ENCODE data around the gene MCF2L. TPM values are rescaled to one million over a fixed set of nuclear protein-coding genes. Genes with fewer than 3 reads are reported as not detected.
"Not testable (repeated sequence)": the region's sequence is repeated elsewhere in the genome, so short reads cannot be mapped to it uniquely, and the experiment has no call there.

Gene MCF2L
- total RNA-seq, 1 donor from 2014 or later = under 0.01 TPM

- no peak overlapping the region for H3K4me3 ChIP-seq (ENCODE audit: low read depth, low read length)
- no peak for TF ChIP-seq CTCF (IDR thresholded peaks at IDR 0.05; ENCODE audit: insufficient read depth, low read length, severe bottlenecking)
- FAIRE-seq = no peak
- no peaks in the 10 kb centered on the region for H3K36me3 ChIP-seq (ENCODE audit: control insufficient read depth, insufficient read depth, low read length)
- no peak for DNase-seq (ENCODE audit: low read depth)
- H3K27me3 ChIP-seq (ENCODE audit: control insufficient read depth, insufficient read depth, low read length) = peaks cover 15% of the 10 kb centered on the region
Measured at GRCh38 chr13:113110048-113110851, 141.2 kb downstream of the MCF2L start.

- H3K4me3 ChIP-seq (ENCODE audit: low read depth, low read length) = no peak overlapping the region
- FAIRE-seq (no peak), DNase-seq (ENCODE audit: low read depth) (no peak)
- TF ChIP-seq CTCF (IDR thresholded peaks at IDR 0.05; ENCODE audit: insufficient read depth, low read length, severe bottlenecking) = no peak
- peaks cover 15% of the 10 kb centered on the region for H3K27me3 ChIP-seq (ENCODE audit: control insufficient read depth, insufficient read depth, low read length)
- no peaks in the 10 kb centered on the region for H3K36me3 ChIP-seq (ENCODE audit: control insufficient read depth, insufficient read depth, low read length)
Measured at GRCh38 chr13:113110852-113111315, 141.9 kb downstream of the MCF2L start.

DNA sequence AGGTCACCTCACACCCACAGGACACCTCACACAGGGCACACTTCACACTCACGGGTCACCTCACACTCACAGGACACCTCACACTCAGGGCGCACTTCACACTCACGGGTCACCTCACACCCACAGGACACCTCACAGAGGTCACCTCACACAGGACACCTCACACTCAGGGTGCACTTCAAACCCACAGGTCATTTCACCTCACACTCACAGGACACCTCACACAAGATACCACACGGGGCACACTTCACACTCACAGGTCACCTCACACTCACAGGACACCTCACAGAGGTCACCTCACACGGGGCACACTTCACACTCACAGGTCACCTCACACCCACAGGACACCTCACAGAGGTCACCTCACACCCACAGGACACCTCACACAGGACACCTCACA, 142.8 kb downstream of the MCF2L start:
- H3K4me3 ChIP-seq (ENCODE audit: low read depth, low read length); FAIRE-seq; H3K36me3 ChIP-seq (ENCODE audit: control insufficient read depth, insufficient read depth, low read length); DNase-seq (ENCODE audit: low read depth): not testable (repeated sequence)
- H3K27me3 ChIP-seq (ENCODE audit: control insufficient read depth, insufficient read depth, low read length) = peaks cover 15% of the 10 kb centered on the region

- not testable (repeated sequence) for H3K4me3 ChIP-seq (ENCODE audit: low read depth, low read length); H3K36me3 ChIP-seq (ENCODE audit: control insufficient read depth, insufficient read depth, low read length); FAIRE-seq; DNase-seq (ENCODE audit: low read depth)
- H3K27me3 ChIP-seq (ENCODE audit: control insufficient read depth, insufficient read depth, low read length) = peaks cover 15% of the 10 kb centered on the region
Measured at GRCh38 chr13:113112475-113112874, 143.5 kb downstream of the MCF2L start.

DNA sequence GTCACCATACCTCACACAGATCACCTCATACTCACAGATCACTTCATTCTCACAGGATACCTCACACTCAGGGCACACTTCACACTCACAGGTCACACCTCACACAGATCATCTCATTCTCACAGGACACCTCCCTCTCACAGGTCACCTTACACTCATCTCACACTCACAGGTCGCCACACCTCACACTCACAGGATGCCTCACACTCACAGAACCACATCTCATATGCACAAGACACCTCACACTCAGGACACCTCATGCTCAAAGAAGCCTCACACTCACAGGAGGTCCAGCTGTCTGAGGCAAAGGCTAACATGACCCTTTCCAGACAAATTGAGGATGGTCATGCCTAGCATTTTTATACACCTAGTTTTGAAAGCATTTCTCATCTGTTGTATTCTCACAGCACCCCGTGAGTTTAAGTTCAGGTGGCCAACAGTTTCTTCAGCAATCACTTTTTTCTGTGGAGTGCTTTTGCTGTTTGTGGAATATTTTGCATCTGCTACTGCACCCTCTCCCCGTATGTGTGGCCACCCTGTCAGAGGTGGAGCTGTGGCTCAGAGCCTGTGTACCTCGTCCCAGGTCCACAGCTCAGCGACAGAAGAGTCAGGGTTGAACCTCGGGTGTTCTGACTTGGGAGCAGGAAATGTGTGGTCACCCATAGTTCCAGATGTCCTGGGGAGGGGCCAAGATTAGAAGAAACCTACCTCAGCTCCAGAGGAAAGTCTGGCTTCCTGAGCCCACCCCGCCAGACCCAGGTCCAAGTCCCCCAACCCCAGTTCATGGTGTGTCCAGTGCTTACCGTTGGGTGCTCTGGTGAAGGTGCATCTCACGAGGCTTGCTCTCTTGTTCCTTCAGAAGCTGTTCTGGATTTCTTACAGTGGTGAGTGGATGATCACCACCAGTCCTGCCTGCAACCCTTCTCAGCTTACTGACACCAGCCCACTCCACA, 144.2 kb downstream of the MCF2L start:
- DNase-seq (ENCODE audit: low read depth) = no peak
- no peak for TF ChIP-seq CTCF (IDR thresholded peaks at IDR 0.05; ENCODE audit: insufficient read depth, low read length, severe bottlenecking)
- FAIRE-seq = no peak
- Histone ChIP-seq H3K27me3 (ENCODE audit: control insufficient read depth, insufficient read depth, low read length) (peaks cover 15% of the 10 kb centered on the region), H3K4me3 (ENCODE audit: low read depth, low read length) (no peak overlapping the region), H3K36me3 (ENCODE audit: control insufficient read depth, insufficient read depth, low read length) (no peaks in the 10 kb centered on the region)

- no peaks in the 10 kb centered on the region for H3K36me3 ChIP-seq (ENCODE audit: control insufficient read depth, insufficient read depth, low read length)
- H3K4me3 ChIP-seq (ENCODE audit: low read depth, low read length) = no peak overlapping the region
- DNase-seq (ENCODE audit: low read depth) = no peak
- TF ChIP-seq CTCF (IDR thresholded peaks at IDR 0.05; ENCODE audit: insufficient read depth, low read length, severe bottlenecking) = no peak
- FAIRE-seq = no peak
- H3K27me3 ChIP-seq (ENCODE audit: control insufficient read depth, insufficient read depth, low read length) = peaks cover 15% of the 10 kb centered on the region
Measured at GRCh38 chr13:113113846-113114271, 144.8 kb downstream of the MCF2L start.
